Heart left ventricle (tissue), 13 donors: ENCODE data around the gene CDK6.

Source experiments
- CTCF ChIP-seq, 12 donors: fragments of 200-600 bp; sonication (generic) in 4 of 12; IDR thresholded peaks; one replicate each; pipeline versions ENCODE4 v1.5.0 to v1.8.0; 2018 to 2022; ENCODE audit warnings: antibody characterized with exemption in 12 of 12, mild to moderate bottlenecking in 5 of 12
- POLR2A ChIP-seq, 2 donors: fragments of 450-650 bp; IDR thresholded peaks; one replicate each; pipeline ENCODE4 v1.6.1; 2017; ENCODE audit warnings: antibody characterized with exemption in 2 of 2, mild to moderate bottlenecking in 2 of 2, moderate library complexity in 2 of 2
- donor health status: ischemic (EF 13 %, LVEDD 7.1; RV severe dilation, severe dysfunction).
- donor health status: DM: no; HTN: yes; CAD: no.
- donor health status: DM: no; HTN: no; CAD: no.
- donor health status: ischemic (EF 25% LVEDD 6.9; RV normal size, moderate dysfunction).
- donor health status: ischemic (EF 25% LVEDD 5.7; RV mildly dilated, moderate dysfunction).
- donor health status: ischemic (EF 35%, LVEDD 5.7; RV mildly dilated, moderate dysfunction).
- donor health status: nonischemic (EF 11% LVEDD 7.7; RV severe dilation, severe dysfunction).
- donor health status: DM: yes; HTN: yes; CAD: no.
- donor health status: PGD.
- donor health status: ischemic (EF 29% LVEDD 5.4; RV normal size, mild dysfunction).
- donor health status: nonischemic (EF 23%, LVEDD 6.1; RV moderate dilation, normal function).

- TF ChIP-seq CTCF (IDR thresholded peaks at IDR 0.05) = no peak
- no peak for TF ChIP-seq POLR2A (IDR thresholded peaks at IDR 0.05)
Measured at GRCh38 chr7:92717623-92717992, 118.8 kb downstream of the CDK6 start.
